Measurements from ENCODE around the gene HDAC4. TPM values are rescaled to one million over a fixed set of nuclear protein-coding genes. Genes with fewer than 3 reads are reported as not detected.

HDAC4 gene
- total RNA-seq, 1 donor from 2014 or later = 76.6 TPM

GRCh38 chr2:239222706-239223309, 178.0 kb downstream of the HDAC4 start:
- no peaks in the 10 kb centered on the region for H3K36me3 ChIP-seq
- no peaks in the 10 kb centered on the region for H3K9me3 ChIP-seq
- peaks cover 71% of the 10 kb centered on the region for H3K4me1 ChIP-seq
- DNase-seq (ENCODE audit: extremely low spot score in 2 of 2) = no peak
- TF ChIP-seq POLR2AphosphoS5 (IDR thresholded peaks at IDR 0.05; ENCODE audit: insufficient read depth in 1 of 2, low read depth in 1 of 2) (no peak), CTCF (IDR thresholded peaks at IDR 0.05) (no peak), POLR2A (IDR thresholded peaks at IDR 0.05) (no peak)
- H3K4me3 ChIP-seq = no peak overlapping the region
- H3K27me3 ChIP-seq = no peaks in the 10 kb centered on the region
- intact Hi-C loops (cut with DNase I) = loop anchor here (10.0 kb wide), 1 partner anchor 92 kb away; no protein-coding TSS in a partner anchor
- peak overlapping the region; percentile 86 for H3K27ac ChIP-seq

DNA sequence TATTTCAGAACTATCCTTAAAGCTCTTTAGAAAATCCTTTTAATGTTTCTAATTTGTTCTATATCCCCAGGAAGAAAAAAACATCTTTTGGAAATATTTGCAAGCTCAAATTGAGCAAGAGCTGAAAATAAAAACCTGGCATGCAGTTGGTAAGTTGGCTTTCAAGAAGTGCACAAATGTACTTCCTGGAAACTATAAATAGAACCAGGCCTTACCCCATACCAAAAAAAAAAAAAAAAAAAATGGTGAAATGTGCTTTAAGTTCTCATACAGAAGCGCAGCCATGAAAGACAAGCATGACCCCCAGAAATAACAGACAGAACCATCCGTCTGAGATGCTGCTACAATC, 178.5 kb downstream of the HDAC4 start:
- DNase-seq (ENCODE audit: extremely low spot score in 2 of 2) = no peak
- no peaks in the 10 kb centered on the region for H3K9me3 ChIP-seq
- peaks cover 66% of the 10 kb centered on the region for H3K4me1 ChIP-seq
- TF ChIP-seq CTCF (IDR thresholded peaks at IDR 0.05) (no peak), POLR2AphosphoS5 (IDR thresholded peaks at IDR 0.05; ENCODE audit: insufficient read depth in 1 of 2, low read depth in 1 of 2) (peak in 1 of 2 donors; percentile 19), POLR2A (IDR thresholded peaks at IDR 0.05) (no peak)
- no peaks in the 10 kb centered on the region for H3K27me3 ChIP-seq
- H3K36me3 ChIP-seq = no peaks in the 10 kb centered on the region
- peak overlapping the region; percentile 26 to 27 for H3K4me3 ChIP-seq
- intact Hi-C loops (cut with DNase I) = loop anchor here (10.0 kb wide), 1 partner anchor 93 kb away; no protein-coding TSS in a partner anchor
- H3K27ac ChIP-seq = peak overlapping the region; percentile 86

DNA sequence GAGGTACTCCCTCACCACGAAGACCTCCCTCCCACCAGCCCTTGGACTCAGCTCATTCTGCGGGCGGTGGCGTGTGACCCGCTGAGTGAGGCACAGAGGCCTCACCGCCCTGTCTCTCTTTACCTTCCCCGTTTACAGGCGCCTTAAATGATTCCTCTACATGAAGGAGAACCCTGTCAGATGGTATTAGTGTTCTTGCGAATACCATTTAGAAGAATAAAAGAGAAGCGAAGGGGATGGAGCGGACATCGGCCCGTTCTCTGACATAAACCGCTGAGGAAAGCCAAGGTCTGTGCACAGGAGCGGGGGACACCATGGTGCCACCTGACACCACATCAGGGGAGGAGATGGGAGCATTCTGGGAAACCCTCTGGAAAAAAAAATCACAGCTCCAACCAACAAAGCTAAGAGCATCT, 179.8 kb downstream of the HDAC4 start:
- Histone ChIP-seq H3K9me3 (no peaks in the 10 kb centered on the region), H3K27ac (peak overlapping the region; percentile 86), H3K4me1 (peaks cover 60% of the 10 kb centered on the region), H3K4me3 (no peak overlapping the region), H3K27me3 (no peaks in the 10 kb centered on the region), H3K36me3 (no peaks in the 10 kb centered on the region)
- no peak for TF ChIP-seq POLR2A (IDR thresholded peaks at IDR 0.05)
- no peak for TF ChIP-seq POLR2AphosphoS5 (IDR thresholded peaks at IDR 0.05; ENCODE audit: insufficient read depth in 1 of 2, low read depth in 1 of 2)
- TF ChIP-seq CTCF (IDR thresholded peaks at IDR 0.05) = no peak
- intact Hi-C loops (cut with DNase I) = loop anchor here (10.0 kb wide), 1 partner anchor 94 kb away; no protein-coding TSS in a partner anchor
- DNase-seq (ENCODE audit: extremely low spot score in 2 of 2) = no peak

GRCh38 chr2:239220341-239220740, 180.5 kb downstream of the HDAC4 start:
- Histone ChIP-seq H3K27ac (peak overlapping the region; percentile 86), H3K4me1 (peaks cover 55% of the 10 kb centered on the region), H3K27me3 (no peaks in the 10 kb centered on the region), H3K36me3 (no peaks in the 10 kb centered on the region), H3K9me3 (no peaks in the 10 kb centered on the region), H3K4me3 (no peak overlapping the region)
- no peak for TF ChIP-seq POLR2A (IDR thresholded peaks at IDR 0.05)
- TF ChIP-seq POLR2AphosphoS5 (IDR thresholded peaks at IDR 0.05; ENCODE audit: insufficient read depth in 1 of 2, low read depth in 1 of 2) = no peak
- TF ChIP-seq CTCF (IDR thresholded peaks at IDR 0.05) = no peak
- intact Hi-C loops (cut with DNase I) = loop anchor here (10.0 kb wide), 1 partner anchor 94 kb away; no protein-coding TSS in a partner anchor
- DNase-seq (ENCODE audit: extremely low spot score in 2 of 2) = no peak

DNA sequence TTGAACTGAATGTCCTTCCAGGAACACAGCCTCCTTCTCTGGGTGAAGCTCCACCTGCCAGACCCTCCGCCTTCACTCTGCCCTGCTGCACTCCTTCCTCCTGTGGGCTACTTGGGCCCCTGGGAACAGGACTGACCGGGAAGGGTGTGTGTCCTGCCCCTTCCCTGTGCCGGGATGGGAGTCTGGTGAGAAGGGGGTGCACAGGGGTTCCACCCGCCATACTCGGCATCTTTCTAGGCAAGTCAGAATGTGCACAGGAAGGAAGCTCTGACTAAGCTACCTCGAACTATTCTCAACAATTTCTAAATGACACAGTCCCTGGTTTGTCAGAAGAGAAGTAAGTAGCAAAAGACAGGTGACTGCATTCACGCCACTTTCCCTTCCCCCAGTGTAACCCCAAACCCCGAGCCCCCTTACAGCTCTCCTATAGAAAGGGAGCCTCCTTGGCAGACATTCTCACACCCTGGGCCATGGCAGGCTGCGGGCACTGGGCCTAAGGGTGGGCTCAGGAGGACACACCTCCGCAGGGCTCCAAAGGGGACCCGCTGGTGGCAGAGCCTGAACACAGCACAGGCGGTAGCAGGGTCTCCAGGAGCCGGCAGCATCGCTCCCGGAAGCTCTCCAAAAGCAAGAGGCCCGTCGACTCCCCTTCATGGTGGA, 184.1 kb downstream of the HDAC4 start:
- no peaks in the 10 kb centered on the region for H3K36me3 ChIP-seq
- no peak overlapping the region for H3K4me3 ChIP-seq
- peaks cover 53% of the 10 kb centered on the region for H3K4me1 ChIP-seq
- intact Hi-C loops (cut with DNase I) = no loop called here
- no peaks in the 10 kb centered on the region for H3K9me3 ChIP-seq
- H3K27me3 ChIP-seq = no peaks in the 10 kb centered on the region
- peak overlapping the region; percentile 1 for H3K27ac ChIP-seq
- no peak for DNase-seq (ENCODE audit: extremely low spot score in 2 of 2)
- TF ChIP-seq CTCF (IDR thresholded peaks at IDR 0.05) (no peak), POLR2AphosphoS5 (IDR thresholded peaks at IDR 0.05; ENCODE audit: insufficient read depth in 1 of 2, low read depth in 1 of 2) (no peak), POLR2A (IDR thresholded peaks at IDR 0.05) (no peak)
